MCF 10A (cell line): ENCODE results near the gene AKAP13. TPM values are rescaled to one million over a fixed set of nuclear protein-coding genes. Genes with fewer than 3 reads are reported as not detected.
"Not testable (repeated sequence)": the region's sequence is repeated elsewhere in the genome, so short reads cannot be mapped to it uniquely, and the experiment has no call there.

Experiments used
- BruUV-seq: library from RNA; stranded (reverse); fragments of 400-500 nt; replicated peaks from 2 replicates; lab custom pipeline; 2021; lab: Mats Ljungman, UMichigan
- CTCF ChIA-PET: fragments of 300-600 bp; sonication (Branson Sonifier 250); formaldehyde crosslinking; extraction: SDS; loops from one replicate; lab custom pipeline; 2021; ENCODE audit warnings: antibody characterized with exemption, inconsistent platforms; lab: Yijun Ruan, JAX
- POLR2A ChIA-PET: fragments of 300-600, 350-650 bp; sonication (Branson Sonifier 250); formaldehyde crosslinking; extraction: SDS; loops from one replicate; lab custom pipeline; 2020; ENCODE audit warnings: antibody characterized with exemption, inconsistent platforms; lab: Yijun Ruan, JAX
- DNase-seq: peaks from one replicate; pipeline ENCODE4 v3.0.0-alpha.2; 2018; ENCODE audit not compliant: unreplicated experiment
- H3K27ac Mint-ChIP-seq: one replicate; pipeline ENCODE4 v1.8.0; 2022; ENCODE audit warnings: mild to moderate bottlenecking, low read depth, mixed read lengths; ENCODE audit not compliant: unreplicated experiment
- H3K27me3 Mint-ChIP-seq: one replicate; pipeline ENCODE4 v1.8.0; 2022; ENCODE audit warnings: mixed read lengths; ENCODE audit not compliant: insufficient read depth, unreplicated experiment
- H3K36me3 Mint-ChIP-seq: one replicate; pipeline ENCODE4 v1.8.0; 2022; ENCODE audit warnings: mild to moderate bottlenecking, moderate library complexity, mixed read lengths; ENCODE audit not compliant: insufficient read depth, unreplicated experiment
- H3K4me1 Mint-ChIP-seq: one replicate; pipeline ENCODE4 v1.8.0; 2022; ENCODE audit warnings: mixed read lengths; ENCODE audit not compliant: insufficient read depth, unreplicated experiment
- H3K4me3 Mint-ChIP-seq: one replicate; pipeline ENCODE4 v1.8.0; 2022; ENCODE audit warnings: mild to moderate bottlenecking, moderate library complexity, mixed read lengths; ENCODE audit not compliant: unreplicated experiment
- H3K9me3 Mint-ChIP-seq: one replicate; pipeline ENCODE4 v1.8.0; 2022; ENCODE audit warnings: mixed read lengths; ENCODE audit not compliant: unreplicated experiment
- CTCF ChIP-seq: fragments of 200-600 bp; IDR thresholded peaks from one replicate; pipeline ENCODE4 v1.8.0; 2022; ENCODE audit warnings: antibody characterized with exemption, mild to moderate bottlenecking; ENCODE audit not compliant: unreplicated experiment
- intact Hi-C: fragments of 100-400 bp; cut with micrococcal nuclease; formaldehyde crosslinking; loops from 2 replicates; pipeline ENCODE4 v1.14.1; 2022
- total RNA-seq: library from RNA; stranded (reverse); gene quantifications from 2 replicates; pipeline ENCODE4 v1.2.3, GENCODE V29; 2022

The AKAP13 gene
- total RNA-seq, 1 experiment from 2014 or later: 65.7 TPM

- TF ChIP-seq CTCF: peak; percentile 62
- H3K36me3 Mint-ChIP-seq: peaks cover 25% of the 10 kb centered on the region
- H3K4me3 Mint-ChIP-seq: no peak overlapping the region
- ChIA-PET POLR2A (interaction anchor here (0.9 to 1.1 kb wide), 2 partner anchors 8 to 156 kb away, joined by 3 to 4 read pairs; no protein-coding TSS in a partner anchor), CTCF (interaction anchor here (0.6 to 6.7 kb wide), 30 partner anchors 8 to 206 kb away, joined by 3 to 64 read pairs (median 4); no protein-coding TSS in a partner anchor)
- peak; percentile 83 for DNase-seq
- H3K27me3 Mint-ChIP-seq: no peaks in the 10 kb centered on the region
- H3K27ac Mint-ChIP-seq: no peak overlapping the region
- peaks cover 37% of the 10 kb centered on the region for H3K4me1 Mint-ChIP-seq
- H3K9me3 Mint-ChIP-seq: no peaks in the 10 kb centered on the region
- no TSS peak for BruUV-seq
- intact Hi-C loops: loop anchor here (1.0 to 5.0 kb wide), 2 partner anchors 73 to 154 kb away; no protein-coding TSS in a partner anchor
These were observed 105.7 kb downstream of the AKAP13 start for GRCh38 chr15:85485956-85486567.

GRCh38 chr15:85487796-85488195 is 107.4 kb downstream of the AKAP13 start:
- ChIA-PET CTCF (interaction anchor here (0.6 to 6.7 kb wide), 8 partner anchors 10 to 188 kb away, joined by 3 to 64 read pairs (median 6); no protein-coding TSS in a partner anchor), POLR2A (interaction anchor here (0.7 to 1.1 kb wide), 3 partner anchors 18 to 29 kb away, joined by 3 read pairs; no protein-coding TSS in a partner anchor)
- intact Hi-C loops: loop anchor here (5.0 kb wide), 1 partner anchor 155 kb away; no protein-coding TSS in a partner anchor
- peaks cover 17% of the 10 kb centered on the region for H3K36me3 Mint-ChIP-seq
- not testable (repeated sequence) for DNase-seq, H3K4me3 Mint-ChIP-seq, H3K9me3 Mint-ChIP-seq, BruUV-seq, H3K27me3 Mint-ChIP-seq
- H3K27ac Mint-ChIP-seq: peak overlapping the region; percentile 37
- peaks cover 29% of the 10 kb centered on the region for H3K4me1 Mint-ChIP-seq

GRCh38 chr15:85488997-85489396 is 108.6 kb downstream of the AKAP13 start:
- intact Hi-C loops: loop anchor here (5.0 kb wide), 1 partner anchor 157 kb away; no protein-coding TSS in a partner anchor
- TF ChIP-seq CTCF: no peak
- H3K9me3 Mint-ChIP-seq: no peaks in the 10 kb centered on the region
- no peak for DNase-seq
- H3K36me3 Mint-ChIP-seq: peaks cover 17% of the 10 kb centered on the region
- no TSS peak for BruUV-seq
- CTCF ChIA-PET: interaction anchor here (0.7 to 6.7 kb wide), 9 partner anchors 9 to 194 kb away, joined by 3 to 64 read pairs (median 5); no protein-coding TSS in a partner anchor
- H3K4me3 Mint-ChIP-seq: no peak overlapping the region
- no peaks in the 10 kb centered on the region for H3K27me3 Mint-ChIP-seq
- peaks cover 31% of the 10 kb centered on the region for H3K4me1 Mint-ChIP-seq
- H3K27ac Mint-ChIP-seq: no peak overlapping the region
- POLR2A ChIA-PET: interaction anchor here (0.7 kb wide), 1 partner anchor 37 kb away, joined by 3 read pairs; no protein-coding TSS in a partner anchor

- BruUV-seq: no TSS peak
- Mint-ChIP-seq H3K9me3 (no peaks in the 10 kb centered on the region), H3K27me3 (no peaks in the 10 kb centered on the region), H3K36me3 (peaks cover 25% of the 10 kb centered on the region), H3K4me1 (peaks cover 33% of the 10 kb centered on the region), H3K27ac (no peak overlapping the region), H3K4me3 (no peak overlapping the region)
- no peak for TF ChIP-seq CTCF
- CTCF ChIA-PET: interaction anchor here (0.5 to 6.7 kb wide), 9 partner anchors 13 to 848 kb away, joined by 3 to 64 read pairs (median 4); no protein-coding TSS in a partner anchor
- intact Hi-C loops: loop anchor here (5.0 to 10.0 kb wide), 3 partner anchors 108 to 345 kb away; partner anchors contain the start of gene AKAP13
- no peak for DNase-seq
- POLR2A ChIA-PET: interaction anchor here (0.5 kb wide), 1 partner anchor 236 kb away, joined by 4 read pairs; no protein-coding TSS in a partner anchor
These were observed 109.5 kb downstream of the AKAP13 start for GRCh38 chr15:85489773-85490493.
